Measurements from ENCODE around the gene DDX19B. TPM values are rescaled to one million over a fixed set of nuclear protein-coding genes. Genes with fewer than 3 reads are reported as not detected.

DDX19B gene
- total and polyA plus RNA-seq, 2 donors (not counting 1 experiment from before 2014, with no cell fraction given), result 33.0 to 35.8 TPM

GRCh38 chr16:70253291-70254106 lies 45.5 kb upstream of the DDX19B start:
- ATAC-seq (ENCODE audit: low read depth), result no peak
- H3K4me1 Mint-ChIP-seq, result peaks cover 12% of the 10 kb centered on the region
- Histone ChIP-seq H4K20me1 (ENCODE audit: control insufficient read depth, insufficient read depth, low read length, poor library complexity, severe bottlenecking) (peaks cover 6% of the 10 kb centered on the region), H3K36me3 (replicated peaks in 1 of 2; ENCODE audit: control extremely low read depth in 1 of 2, control insufficient read depth in 1 of 2, extremely low read depth in 1 of 2, insufficient read depth in 2 of 2, low read length in 1 of 2) (peaks cover 0 to 44% of the 10 kb centered on the region in 2 experiments), H2AFZ (ENCODE audit: insufficient read depth, low read depth, low read length, poor library complexity, severe bottlenecking) (no peak overlapping the region), H3K27me3 (replicated peaks in 1 of 4; ENCODE audit: control extremely low read depth in 1 of 4, control insufficient read depth in 3 of 4, insufficient read depth in 4 of 4, low read length in 3 of 4) (no peaks in the 10 kb centered on the region), H3K27ac (ENCODE audit: low read length in 2 of 2) (no peak overlapping the region), H3K9me3 (ENCODE audit: control extremely low read depth in 1 of 3, control insufficient read depth in 2 of 3, insufficient read depth in 1 of 3, low read length in 2 of 3) (peaks cover 0 to 8% (median 0%) of the 10 kb centered on the region in 3 donors), H3K4me1 (ENCODE audit: control insufficient read depth in 2 of 2, insufficient read depth in 2 of 2, low read length in 2 of 2) (peaks cover 0 to 24% of the 10 kb centered on the region in 2 donors), H3K79me2 (ENCODE audit: control insufficient read depth, insufficient read depth, low read length) (peaks cover 11% of the 10 kb centered on the region), H3K4me2 (replicated peaks; ENCODE audit: low read depth, low read length, poor library complexity, severe bottlenecking) (no peak overlapping the region), H3K9ac (ENCODE audit: low read length) (no peak overlapping the region), H3K4me3 (ENCODE audit: control extremely low read depth in 1 of 5, extremely low read depth in 1 of 5, insufficient read depth in 1 of 5, low read depth in 2 of 5, low read length in 4 of 5) (no peak overlapping the region)
- WGBS (ENCODE audit: insufficient coverage), result 88% methylated on average over 12 of the region's 16 CpGs
- TF ChIP-seq EZH2 (IDR thresholded peaks at IDR 0.05; ENCODE audit: borderline replicate concordance, insufficient read depth, low read depth, low read length, poor library complexity, severe bottlenecking) (no peak), CTCF (IDR thresholded peaks at IDR 0.05) (peak; percentile 54)
- H3K9me3 Mint-ChIP-seq (ENCODE audit: insufficient read depth), result no peaks in the 10 kb centered on the region
- no peak overlapping the region for H3K4me3 Mint-ChIP-seq
- DNase-seq, result peak; percentile 52
- ChIA-PET CTCF (interaction anchor here (0.9 to 1.2 kb wide), 2 partner anchors 14 to 46 kb away, joined by 3 read pairs; no protein-coding TSS in a partner anchor), POLR2A (interaction anchor here (0.6 kb wide), 1 partner anchor 272 kb away, joined by 3 read pairs; no protein-coding TSS in a partner anchor)
- intact Hi-C loops (cut with micrococcal nuclease), result loop anchor here (2.0 to 5.0 kb wide), 3 partner anchors 35 to 915 kb away; partner anchors contain the start of genes AARS1, COG8, FCSK and NIP7
- peak overlapping the region; percentile 37 for H3K27ac Mint-ChIP-seq
- no peaks in the 10 kb centered on the region for H3K27me3 Mint-ChIP-seq
